GM08714 (cell line): ENCODE data around the gene IGLL1.
"Not testable (repeated sequence)": the region's sequence is repeated elsewhere in the genome, so short reads cannot be mapped to it uniquely, and the experiment has no call there.

Experiments
- H3K4me3 ChIP-seq: fragments of 200-500 bp; sonication (Bioruptor generic); 2 replicates; pipeline ENCODE4 v1.5.1; 2014; ENCODE audit warnings: mild to moderate bottlenecking, low read length, inconsistent platforms
- ZNF274 ChIP-seq: IDR thresholded peaks from 2 replicates; pipeline ENCODE4 v1.6.1; 2012; ENCODE audit warnings: mild to moderate bottlenecking, low read depth, low read length

IGLL1 gene

GRCh38 chr22:23574877-23575276, 5.2 kb downstream of the IGLL1 start:
- no peak for TF ChIP-seq ZNF274
- H3K4me3 ChIP-seq, result no peak overlapping the region

- H3K4me3 ChIP-seq, result no peak overlapping the region
- TF ChIP-seq ZNF274, result no peak
These were observed 5.7 kb downstream of the IGLL1 start for GRCh38 chr22:23574371-23574811.

- not testable (repeated sequence) for H3K4me3 ChIP-seq
These were observed 6.3 kb downstream of the IGLL1 start for GRCh38 chr22:23573701-23574235.

DNA sequence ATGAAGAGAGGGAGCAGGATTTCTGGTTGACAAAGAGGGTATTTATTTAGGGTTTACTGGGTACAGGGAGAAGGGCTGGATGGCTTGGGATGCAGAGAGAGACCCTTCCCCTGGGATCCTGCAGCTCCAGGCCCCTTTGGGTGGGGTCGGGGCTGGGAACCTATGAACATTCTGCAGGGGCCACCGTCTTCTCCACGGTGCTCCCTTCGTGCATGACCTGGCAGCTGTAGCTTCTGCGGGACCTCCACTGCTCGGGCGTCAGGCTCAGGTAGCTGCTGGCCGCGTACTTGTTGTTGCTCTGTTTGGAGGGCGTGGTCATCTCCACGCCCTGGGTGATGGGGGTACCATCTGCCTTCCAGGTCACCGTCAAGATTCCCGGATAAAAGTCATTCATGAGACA, 7.0 kb downstream of the IGLL1 start:
- not testable (repeated sequence) for H3K4me3 ChIP-seq

GRCh38 chr22:23571486-23571885, 8.6 kb downstream of the IGLL1 start:
- H3K4me3 ChIP-seq, result no peak overlapping the region
- TF ChIP-seq ZNF274, result no peak

DNA sequence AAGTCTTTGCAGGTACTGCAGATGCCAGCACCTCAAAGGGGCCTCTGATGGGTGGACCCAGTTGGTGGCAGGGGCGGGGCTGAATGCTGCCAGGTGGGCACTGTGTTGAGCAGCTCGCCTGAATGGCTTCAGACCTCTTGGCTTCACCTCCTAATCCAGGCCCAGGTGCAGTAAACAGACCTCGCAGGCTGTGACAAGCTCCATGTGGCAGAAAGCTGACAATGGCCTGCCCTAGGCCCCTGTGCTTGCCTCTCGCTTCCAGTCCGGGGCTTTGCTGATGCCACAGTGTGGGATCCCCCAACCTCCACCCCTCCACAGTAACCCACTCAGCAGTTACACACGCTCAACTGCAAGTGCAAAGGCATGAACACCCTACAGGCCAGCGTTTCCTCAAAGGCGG, 9.4 kb downstream of the IGLL1 start:
- no peak for TF ChIP-seq ZNF274
- H3K4me3 ChIP-seq, result no peak overlapping the region

DNA sequence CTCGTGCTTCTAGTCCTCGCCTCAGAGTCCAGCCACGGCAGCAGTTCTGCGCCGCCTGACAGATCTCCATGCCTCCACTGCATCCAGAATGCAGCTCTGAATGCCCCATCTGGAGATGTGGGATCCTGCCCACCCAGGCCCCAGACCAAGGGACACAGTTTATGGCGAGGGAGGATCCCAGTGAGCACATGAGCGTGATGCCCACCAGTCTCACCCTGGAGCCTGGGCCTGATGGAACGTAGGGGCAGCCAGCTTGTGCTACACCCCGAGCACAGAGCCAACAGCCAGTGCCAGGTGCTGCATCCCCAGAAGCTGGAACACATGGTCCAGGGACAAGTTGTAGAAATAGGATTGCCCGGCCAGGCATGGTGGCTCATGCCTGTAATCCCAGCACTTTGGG, 10.4 kb downstream of the IGLL1 start:
- TF ChIP-seq ZNF274, result no peak

DNA sequence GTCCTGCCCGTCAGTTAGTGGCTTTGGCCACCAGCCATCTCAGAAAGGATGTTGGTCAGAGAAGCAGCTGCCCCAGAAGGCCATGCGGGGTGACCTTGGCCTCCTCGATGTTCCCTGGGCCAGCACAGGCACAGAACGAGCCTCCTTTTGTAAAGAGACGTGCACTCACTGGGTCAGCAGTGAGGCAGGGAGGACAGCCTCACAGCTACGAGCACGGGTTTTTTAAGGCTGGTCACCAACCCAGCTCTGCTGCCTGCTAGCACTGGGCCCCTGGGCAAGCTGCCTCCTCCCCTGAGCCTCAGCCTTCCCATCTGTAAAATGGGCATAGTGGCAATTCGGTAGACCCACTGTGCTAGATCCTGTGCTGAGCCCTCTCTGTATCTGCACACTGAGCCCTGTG, 10.8 kb downstream of the IGLL1 start:
- TF ChIP-seq ZNF274, result no peak

More for the DNA sequence above, 10.4 kb downstream of the IGLL1 start:
- H3K4me3 ChIP-seq, result no peak overlapping the region

GRCh38 chr22:23566705-23567475, 13.2 kb downstream of the IGLL1 start:
- H3K4me3 ChIP-seq, result no peak overlapping the region
- no peak for TF ChIP-seq ZNF274

More for the DNA sequence above, 10.8 kb downstream of the IGLL1 start:
- no peak overlapping the region for H3K4me3 ChIP-seq

DNA sequence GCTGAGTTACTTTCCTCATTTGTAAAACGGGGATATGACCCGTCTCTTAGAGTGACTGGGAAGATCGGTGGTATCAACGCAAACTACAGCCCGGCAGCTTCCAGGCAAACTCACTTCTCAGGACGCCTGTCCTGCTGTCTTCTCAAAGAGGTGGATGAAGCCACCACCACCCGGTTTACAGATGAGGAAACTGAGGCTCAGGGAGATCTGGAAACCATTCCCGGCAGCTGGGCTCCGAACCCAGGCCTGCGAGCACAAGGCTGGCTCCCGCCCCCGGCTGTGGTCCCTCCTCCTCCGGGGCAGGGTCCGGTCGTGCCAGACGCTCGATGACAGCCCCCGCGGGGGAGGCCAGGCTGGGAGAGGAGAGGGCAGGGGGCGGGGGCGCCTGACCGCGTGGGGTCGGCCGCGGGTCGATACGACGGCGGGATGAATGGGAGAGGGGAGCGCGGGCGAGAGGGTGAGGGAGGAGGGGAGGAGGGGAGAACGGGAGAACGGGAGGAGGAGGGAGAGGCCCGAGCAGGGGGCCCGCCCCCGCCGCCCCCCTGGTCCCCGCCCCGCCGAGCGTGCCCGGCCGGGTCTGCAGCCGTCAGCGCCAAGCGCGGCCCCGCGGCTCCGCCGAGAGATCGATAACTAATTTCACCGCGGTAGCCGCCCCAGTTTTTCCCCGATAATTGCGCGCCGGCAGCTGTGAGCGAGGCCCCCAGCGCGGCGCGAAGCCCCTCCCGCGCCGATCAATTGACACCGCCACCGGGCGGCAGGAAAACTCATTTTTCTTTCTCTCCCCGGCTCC, 14.0 kb downstream of the IGLL1 start:
- no peak overlapping the region for H3K4me3 ChIP-seq
- TF ChIP-seq ZNF274, result no peak

GRCh38 chr22:23565305-23565914, 14.7 kb downstream of the IGLL1 start:
- no peak overlapping the region for H3K4me3 ChIP-seq
- TF ChIP-seq ZNF274, result no peak

- TF ChIP-seq ZNF274, result no peak
- H3K4me3 ChIP-seq, result no peak overlapping the region
These were observed 15.8 kb downstream of the IGLL1 start for GRCh38 chr22:23564276-23564675.

GRCh38 chr22:23563111-23563510, 17.0 kb downstream of the IGLL1 start:
- no peak for TF ChIP-seq ZNF274

DNA sequence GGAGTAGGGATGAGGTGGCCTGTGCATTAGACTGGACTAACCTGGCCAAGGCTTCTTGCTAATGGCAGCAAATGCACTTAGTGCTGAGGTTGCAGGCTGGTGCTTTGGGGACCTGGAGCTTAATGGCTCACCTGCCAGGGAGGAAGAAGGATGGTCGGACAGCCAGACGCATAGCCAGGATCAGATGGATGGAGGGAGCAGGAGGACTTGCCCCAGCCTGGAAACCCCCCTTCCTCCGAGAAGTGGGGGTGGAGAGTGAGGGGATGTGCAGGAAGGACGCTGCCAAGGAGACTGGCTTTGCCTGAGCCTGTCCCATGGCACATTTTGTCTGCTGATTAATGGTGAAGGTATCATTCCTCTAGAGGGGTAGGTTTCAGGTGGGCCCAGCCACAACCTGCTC, 17.9 kb downstream of the IGLL1 start:
- no peak for TF ChIP-seq ZNF274
- no peak overlapping the region for H3K4me3 ChIP-seq

More at GRCh38 chr22:23563111-23563510, 17.0 kb downstream of the IGLL1 start:
- no peak overlapping the region for H3K4me3 ChIP-seq

DNA sequence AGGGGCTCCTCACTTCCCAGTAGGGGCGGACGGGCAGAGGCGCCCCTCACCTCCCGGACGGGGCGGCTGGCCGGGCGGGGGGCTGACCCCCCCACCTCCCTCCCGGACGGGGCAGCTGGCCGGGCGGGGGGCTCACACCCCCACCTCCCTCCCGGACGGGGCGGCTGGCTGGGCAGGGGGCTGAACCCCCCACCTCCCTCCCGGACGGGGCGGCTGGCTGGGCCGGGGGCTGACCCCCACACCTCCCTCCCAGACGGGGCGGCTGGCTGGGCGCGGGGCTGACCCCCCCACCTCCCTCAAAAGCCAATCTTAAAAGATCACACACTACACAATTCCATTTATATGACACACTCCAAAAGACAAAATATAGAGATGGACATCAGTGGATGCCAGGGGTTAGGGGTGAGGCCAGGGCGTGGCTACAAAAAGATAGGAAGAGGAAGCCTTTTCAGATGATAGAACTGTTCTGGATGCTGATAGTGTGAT, 19.0 kb downstream of the IGLL1 start:
- not testable (repeated sequence) for H3K4me3 ChIP-seq

GRCh38 chr22:23560215-23560614, 19.9 kb downstream of the IGLL1 start:
- not testable (repeated sequence) for H3K4me3 ChIP-seq
